Loucy (cell line): ENCODE measurements around the gene SUCLG1.

Source experiments
- H2AFZ ChIP-seq: fragments of 200-600 bp; sonication (generic); 2 replicates; pipeline ENCODE4 v1.6.0; 2016; ENCODE audit warnings: antibody characterized with exemption, mild to moderate bottlenecking, low read length, moderate library complexity
- H3F3A ChIP-seq: fragments of 200-600 bp; 2 replicates; pipeline ENCODE4 v1.6.0; 2016; ENCODE audit warnings: antibody characterized with exemption, low read depth, mild to moderate bottlenecking
- H3K27me3 ChIP-seq: fragments of 200-600 bp; sonication (generic); 2 replicates; pipeline ENCODE4 v1.6.1; 2014; ENCODE audit warnings: low read length, mild to moderate bottlenecking; ENCODE audit not compliant: insufficient read depth, poor library complexity, severe bottlenecking
- H3K36me3 ChIP-seq: fragments of 200-600 bp; sonication (generic); 2 replicates; pipeline ENCODE4 v1.6.1; 2016; ENCODE audit warnings: low read length; ENCODE audit not compliant: insufficient read depth
- H3K4me1 ChIP-seq: fragments of 200-600 bp; sonication (generic); 2 replicates; pipeline ENCODE4 v1.5.1; 2014; ENCODE audit warnings: low read length, mild to moderate bottlenecking; ENCODE audit not compliant: insufficient read depth, poor library complexity, severe bottlenecking
- H3K4me2 ChIP-seq: fragments of 200-600 bp; sonication (generic); 2 replicates; pipeline ENCODE4 v1.6.0; 2014; ENCODE audit warnings: antibody characterized with exemption, low read length, low read depth, mild to moderate bottlenecking; ENCODE audit not compliant: poor library complexity, severe bottlenecking
- H3K4me3 ChIP-seq: fragments of 200-600 bp; sonication (generic); 2 replicates; pipeline ENCODE4 v1.5.1; 2014; ENCODE audit warnings: low read length, mild to moderate bottlenecking, mixed read lengths; ENCODE audit not compliant: poor library complexity, severe bottlenecking
- H3K79me2 ChIP-seq: fragments of 200-600 bp; sonication (generic); 2 replicates; pipeline ENCODE4 v1.6.1; 2014; ENCODE audit warnings: low read length; ENCODE audit not compliant: insufficient read depth
- H3K9ac ChIP-seq: fragments of 200-600 bp; sonication (generic); 2 replicates; pipeline ENCODE4 v1.6.0; 2014; ENCODE audit warnings: mild to moderate bottlenecking, low read depth, low read length, moderate library complexity; ENCODE audit not compliant: poor library complexity, severe bottlenecking
- H3K9me2 ChIP-seq: fragments of 200-600 bp; sonication (generic); replicated peaks from 2 replicates; pipeline ENCODE4 v1.6.1; 2016; ENCODE audit warnings: low read depth, low read length, mixed read lengths
- H3K9me3 ChIP-seq: fragments of 200-600 bp; sonication (generic); 2 replicates; pipeline ENCODE4 v1.6.1; 2014; ENCODE audit warnings: mild to moderate bottlenecking, antibody characterized with exemption, low read length, low read depth; ENCODE audit not compliant: insufficient read depth
- H4K20me1 ChIP-seq: fragments of 200-600 bp; sonication (generic); 2 replicates; pipeline ENCODE4 v1.6.0; 2014; ENCODE audit warnings: antibody characterized with exemption, low read length, mild to moderate bottlenecking; ENCODE audit not compliant: insufficient read depth, poor library complexity, severe bottlenecking
- EZH2phosphoT487 ChIP-seq: fragments of 200-600 bp; IDR thresholded peaks from 2 replicates; pipeline ENCODE4 v1.6.1; 2018; ENCODE audit warnings: antibody characterized with exemption, mild to moderate bottlenecking, moderate library complexity, borderline replicate concordance
- TF ChIP-seq, protein P1 (sequence below): fragments of 200-600 bp; sonication (generic); conservative IDR thresholded peaks from 2 replicates; pipeline ENCODE4 v1.5.1; 2014; ENCODE audit warnings: mild to moderate bottlenecking, antibody characterized with exemption, low read length

The SUCLG1 gene

GRCh38 chr2:84389794-84390193 lies 69.3 kb downstream of the SUCLG1 start:
- no peak overlapping the region for H3K9ac ChIP-seq
- H3K4me3 ChIP-seq, result no peak overlapping the region
- H3K36me3 ChIP-seq, result no peaks in the 10 kb centered on the region
- H3K9me2 ChIP-seq, result no peaks in the 10 kb centered on the region
- no peaks in the 10 kb centered on the region for H3K79me2 ChIP-seq
- 0 out of 2 replicates have a peak, but pooled peaks cover 4% of the 10 kb centered on the region for H3K9me3 ChIP-seq
- no peaks in the 10 kb centered on the region for H3K27me3 ChIP-seq
- no peaks in the 10 kb centered on the region for H3K4me1 ChIP-seq
- no peaks in the 10 kb centered on the region for H3F3A ChIP-seq
- H4K20me1 ChIP-seq, result no peaks in the 10 kb centered on the region
- TF ChIP-seq EZH2phosphoT487, result no peak
- TF ChIP-seq, protein P1, sequence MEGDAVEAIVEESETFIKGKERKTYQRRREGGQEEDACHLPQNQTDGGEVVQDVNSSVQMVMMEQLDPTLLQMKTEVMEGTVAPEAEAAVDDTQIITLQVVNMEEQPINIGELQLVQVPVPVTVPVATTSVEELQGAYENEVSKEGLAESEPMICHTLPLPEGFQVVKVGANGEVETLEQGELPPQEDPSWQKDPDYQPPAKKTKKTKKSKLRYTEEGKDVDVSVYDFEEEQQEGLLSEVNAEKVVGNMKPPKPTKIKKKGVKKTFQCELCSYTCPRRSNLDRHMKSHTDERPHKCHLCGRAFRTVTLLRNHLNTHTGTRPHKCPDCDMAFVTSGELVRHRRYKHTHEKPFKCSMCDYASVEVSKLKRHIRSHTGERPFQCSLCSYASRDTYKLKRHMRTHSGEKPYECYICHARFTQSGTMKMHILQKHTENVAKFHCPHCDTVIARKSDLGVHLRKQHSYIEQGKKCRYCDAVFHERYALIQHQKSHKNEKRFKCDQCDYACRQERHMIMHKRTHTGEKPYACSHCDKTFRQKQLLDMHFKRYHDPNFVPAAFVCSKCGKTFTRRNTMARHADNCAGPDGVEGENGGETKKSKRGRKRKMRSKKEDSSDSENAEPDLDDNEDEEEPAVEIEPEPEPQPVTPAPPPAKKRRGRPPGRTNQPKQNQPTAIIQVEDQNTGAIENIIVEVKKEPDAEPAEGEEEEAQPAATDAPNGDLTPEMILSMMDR, result no peak
- H2AFZ ChIP-seq, result no peak overlapping the region
- H3K4me2 ChIP-seq, result no peak overlapping the region

DNA sequence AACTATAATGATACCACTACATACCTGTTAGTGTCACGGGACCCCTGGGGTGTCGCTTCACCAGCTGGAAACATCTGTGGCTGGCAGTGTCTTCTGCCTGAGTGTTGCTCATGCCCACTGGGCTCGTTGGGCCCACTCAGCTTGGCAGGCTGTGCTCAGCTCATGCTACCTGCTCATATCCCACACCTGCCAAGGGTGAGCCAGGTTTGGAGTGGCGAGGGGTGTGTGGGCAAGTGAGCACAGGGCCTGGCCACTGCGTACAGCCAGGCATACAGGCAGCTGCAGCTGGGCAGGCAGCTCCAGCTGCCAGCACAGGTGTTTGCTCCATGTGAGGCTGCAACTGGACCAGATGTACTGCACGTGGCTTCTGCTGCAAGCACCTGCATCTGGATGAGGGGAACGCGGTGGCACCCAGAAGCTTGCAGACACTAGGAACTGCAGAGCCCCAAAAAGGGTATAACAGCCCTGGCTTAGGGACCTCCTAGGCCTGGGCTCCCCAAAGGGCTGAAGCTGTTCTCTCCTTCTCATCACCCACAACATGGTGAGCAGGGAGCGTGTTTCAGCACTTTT lies 70.1 kb downstream of the SUCLG1 start:
- Histone ChIP-seq H3K27me3 (no peaks in the 10 kb centered on the region), H3K9me3 (0 out of 2 replicates have a peak, but pooled peaks cover 4% of the 10 kb centered on the region), H3K4me3 (no peak overlapping the region), H4K20me1 (no peaks in the 10 kb centered on the region), H3K9me2 (no peaks in the 10 kb centered on the region), H3F3A (no peaks in the 10 kb centered on the region), H3K9ac (no peak overlapping the region), H3K36me3 (no peaks in the 10 kb centered on the region), H3K4me2 (no peak overlapping the region), H3K4me1 (no peaks in the 10 kb centered on the region), H2AFZ (no peak overlapping the region), H3K79me2 (no peaks in the 10 kb centered on the region)
- TF ChIP-seq EZH2phosphoT487, result no peak
- TF ChIP-seq, protein P1, result no peak

GRCh38 chr2:84388133-84388532 lies 70.9 kb downstream of the SUCLG1 start:
- Histone ChIP-seq H3K4me1 (no peaks in the 10 kb centered on the region), H3K9me3 (0 out of 2 replicates have a peak, but pooled peaks cover 4% of the 10 kb centered on the region), H3K27me3 (no peaks in the 10 kb centered on the region), H3K9ac (no peak overlapping the region), H2AFZ (no peak overlapping the region), H3K79me2 (no peaks in the 10 kb centered on the region), H3K4me3 (no peak overlapping the region), H3K36me3 (no peaks in the 10 kb centered on the region), H3K4me2 (no peak overlapping the region), H4K20me1 (no peaks in the 10 kb centered on the region), H3K9me2 (no peaks in the 10 kb centered on the region), H3F3A (no peaks in the 10 kb centered on the region)
- TF ChIP-seq, protein P1, result no peak
- TF ChIP-seq EZH2phosphoT487, result no peak
